HG03565 (cell line): Measurements from ENCODE around the gene NELFE.
"Not testable (repeated sequence)": the region's sequence is repeated elsewhere in the genome, so short reads cannot be mapped to it uniquely, and the experiment has no call there.

Experiments used
- ATAC-seq: cut with Tn5 transposase; IDR thresholded peaks from one replicate; pipeline ENCODE4 v1.9.1; 2021; ENCODE audit warnings: mild to moderate bottlenecking, moderate library complexity; ENCODE audit not compliant: unreplicated experiment

Gene NELFE

GRCh38 chr6:31958741-31959739, at the start of gene NELFE, which contains the start of gene SKIC2:
Gene NELFE (minus strand): TSS chr6:31958971. CDS start chr6:31958446, 525 bp downstream.
Gene SKIC2 (plus strand): TSS chr6:31959175. CDS start chr6:31959193, 18 bp downstream.
- peak; percentile 92 for ATAC-seq

- ATAC-seq: not testable (repeated sequence)
These were observed 49.3 kb upstream of the NELFE start for GRCh38 chr6:32008037-32008436.

GRCh38 chr6:32007086-32007485, 48.3 kb upstream of the NELFE start:
- ATAC-seq: not testable (repeated sequence)

- not testable (repeated sequence) for ATAC-seq
These were observed 47.3 kb upstream of the NELFE start for GRCh38 chr6:32005991-32006529.

- ATAC-seq: not testable (repeated sequence)
These were observed 46.7 kb upstream of the NELFE start for GRCh38 chr6:32005538-32005880.

GRCh38 chr6:32004864-32005537, 46.2 kb upstream of the NELFE start:
- not testable (repeated sequence) for ATAC-seq

GRCh38 chr6:32004393-32004792, 45.6 kb upstream of the NELFE start:
- ATAC-seq: not testable (repeated sequence)

- ATAC-seq: not testable (repeated sequence)
These were observed 44.5 kb upstream of the NELFE start for GRCh38 chr6:32003301-32003700.

GRCh38 chr6:32002546-32003268, 43.9 kb upstream of the NELFE start:
- not testable (repeated sequence) for ATAC-seq

- not testable (repeated sequence) for ATAC-seq
These were observed 37.6 kb upstream of the NELFE start for GRCh38 chr6:31996385-31996784.

- not testable (repeated sequence) for ATAC-seq
These were observed 35.6 kb upstream of the NELFE start for GRCh38 chr6:31994421-31994820.

- ATAC-seq: not testable (repeated sequence)
These were observed 30.6 kb upstream of the NELFE start for GRCh38 chr6:31989363-31989762.

GRCh38 chr6:31981744-31982143, 23.0 kb upstream of the NELFE start, which contains the start of gene C4A:
Gene C4A (plus strand): TSS chr6:31982057. CDS start chr6:31982108, 51 bp downstream.
- not testable (repeated sequence) for ATAC-seq

GRCh38 chr6:31980998-31981397, 22.2 kb upstream of the NELFE start:
- ATAC-seq: not testable (repeated sequence)

GRCh38 chr6:31980195-31980876, 21.6 kb upstream of the NELFE start:
- not testable (repeated sequence) for ATAC-seq

GRCh38 chr6:31979238-31979898, 20.6 kb upstream of the NELFE start:
- no peak for ATAC-seq

- ATAC-seq: no peak
These were observed 20.1 kb upstream of the NELFE start for GRCh38 chr6:31978831-31979230.

- ATAC-seq: no peak
These were observed 19.2 kb upstream of the NELFE start for GRCh38 chr6:31977816-31978431.

- ATAC-seq: not testable (repeated sequence)
These were observed 17.3 kb upstream of the NELFE start for GRCh38 chr6:31976065-31976464.
